ENCODE results near the gene GCGR. TPM values are rescaled to one million over a fixed set of nuclear protein-coding genes. Genes with fewer than 3 reads are reported as not detected.
A peak's percentile ranks its signal among the peaks of the same experiment; 100 is the strongest.

Gene GCGR
- polyA plus RNA-seq, 6 donors from 2014 or later: not detected

GRCh38 chr17:81807210-81807719 lies 3.3 kb downstream of the GCGR start:
- Mint-ChIP-seq H3K9me3 (no peaks in the 10 kb centered on the region), H3K4me1 (peaks cover 10 to 17% (median 12%) of the 10 kb centered on the region in 3 donors), H3K36me3 (peaks cover 0 to 9% of the 10 kb centered on the region in 2 donors), H3K4me3 (no peak overlapping the region), H3K27me3 (peaks cover 13 to 68% (median 38%) of the 10 kb centered on the region in 3 donors), H3K27ac (no peak overlapping the region)
- peak in 1 of 2 donors; percentile 21 for ATAC-seq (ENCODE audit: low read depth in 2 of 2)
- no peak for DNase-seq

GRCh38 chr17:81807839-81808238 lies 3.9 kb downstream of the GCGR start:
- Mint-ChIP-seq H3K4me3 (no peak overlapping the region), H3K9me3 (no peaks in the 10 kb centered on the region), H3K4me1 (peaks cover 5 to 12% (median 8%) of the 10 kb centered on the region in 3 donors), H3K36me3 (peaks cover 0 to 3% of the 10 kb centered on the region in 2 donors), H3K27me3 (peaks cover 10 to 62% (median 33%) of the 10 kb centered on the region in 3 donors), H3K27ac (no peak overlapping the region)
- DNase-seq (no peak), ATAC-seq (ENCODE audit: low read depth in 2 of 2) (no peak)

GRCh38 chr17:81808778-81809555 lies 5.0 kb downstream of the GCGR start:
- ATAC-seq (ENCODE audit: low read depth in 2 of 2): no peak
- peak overlapping the region in 1 of 6 donors; percentile 90 for H3K27ac Mint-ChIP-seq

GRCh38 chr17:81809556-81809998 lies 5.6 kb downstream of the GCGR start:
- Mint-ChIP-seq H3K27me3 (peaks cover 8 to 55% (median 26%) of the 10 kb centered on the region in 3 donors), H3K27ac (peak overlapping the region in 1 of 6 donors; percentile 9), H3K4me1 (peaks cover 0 to 8% (median 5%) of the 10 kb centered on the region in 3 donors), H3K36me3 (no peaks in the 10 kb centered on the region), H3K4me3 (no peak overlapping the region), H3K9me3 (no peaks in the 10 kb centered on the region)
- no peak for ATAC-seq (ENCODE audit: low read depth in 2 of 2)
- DNase-seq: no peak

More at GRCh38 chr17:81808778-81809555, 5.0 kb downstream of the GCGR start:
- Mint-ChIP-seq H3K4me1 (peaks cover 0 to 8% (median 5%) of the 10 kb centered on the region in 3 donors), H3K9me3 (no peaks in the 10 kb centered on the region), H3K4me3 (peak overlapping the region in 1 of 8 donors; percentile 12), H3K36me3 (no peaks in the 10 kb centered on the region), H3K27me3 (peaks cover 8 to 55% (median 26%) of the 10 kb centered on the region in 3 donors)
- DNase-seq: no peak

GRCh38 chr17:81810476-81810875 lies 6.5 kb downstream of the GCGR start:
- Mint-ChIP-seq H3K27ac (no peak overlapping the region), H3K36me3 (no peaks in the 10 kb centered on the region), H3K9me3 (no peaks in the 10 kb centered on the region), H3K4me1 (peaks cover 0 to 4% (median 0%) of the 10 kb centered on the region in 3 donors), H3K4me3 (no peak overlapping the region), H3K27me3 (peaks cover 8 to 48% (median 26%) of the 10 kb centered on the region in 3 donors)
- ATAC-seq (ENCODE audit: low read depth in 2 of 2): no peak
- DNase-seq: no peak

GRCh38 chr17:81810892-81811704 lies 7.1 kb downstream of the GCGR start:
- Mint-ChIP-seq H3K27ac (no peak overlapping the region), H3K9me3 (no peaks in the 10 kb centered on the region), H3K4me1 (peaks cover 0 to 4% (median 0%) of the 10 kb centered on the region in 3 donors), H3K4me3 (no peak overlapping the region), H3K36me3 (no peaks in the 10 kb centered on the region), H3K27me3 (peaks cover 10 to 47% (median 29%) of the 10 kb centered on the region in 3 donors)
- ATAC-seq (ENCODE audit: low read depth in 2 of 2) (no peak), DNase-seq (no peak)

- H3K9me3 Mint-ChIP-seq: no peaks in the 10 kb centered on the region
- ATAC-seq (ENCODE audit: low read depth in 2 of 2): no peak
- H3K27me3 Mint-ChIP-seq: peaks cover 13 to 47% (median 37%) of the 10 kb centered on the region in 3 donors
- no peaks in the 10 kb centered on the region for H3K36me3 Mint-ChIP-seq
- H3K4me1 Mint-ChIP-seq: peaks cover 0 to 4% (median 0%) of the 10 kb centered on the region in 3 donors
- no peak overlapping the region for H3K4me3 Mint-ChIP-seq
- DNase-seq: no peak
- no peak overlapping the region for H3K27ac Mint-ChIP-seq
These were observed 8.0 kb downstream of the GCGR start for GRCh38 chr17:81811705-81812570.

GRCh38 chr17:81812571-81813370 lies 8.8 kb downstream of the GCGR start:
- no peak for ATAC-seq (ENCODE audit: low read depth in 2 of 2)
- Mint-ChIP-seq H3K36me3 (no peaks in the 10 kb centered on the region), H3K4me1 (peaks cover 0 to 4% (median 0%) of the 10 kb centered on the region in 3 donors), H3K4me3 (no peak overlapping the region), H3K27me3 (peaks cover 13 to 46% (median 41%) of the 10 kb centered on the region in 3 donors), H3K9me3 (no peaks in the 10 kb centered on the region), H3K27ac (no peak overlapping the region)
- no peak for DNase-seq

- Mint-ChIP-seq H3K9me3 (no peaks in the 10 kb centered on the region), H3K27me3 (peaks cover 13 to 45% (median 43%) of the 10 kb centered on the region in 3 donors), H3K27ac (no peak overlapping the region), H3K4me3 (no peak overlapping the region), H3K4me1 (peaks cover 0 to 4% (median 0%) of the 10 kb centered on the region in 3 donors), H3K36me3 (no peaks in the 10 kb centered on the region)
- ATAC-seq (ENCODE audit: low read depth in 2 of 2): no peak
- no peak for DNase-seq
These were observed 9.4 kb downstream of the GCGR start for GRCh38 chr17:81813371-81813684.

- H3K4me1 Mint-ChIP-seq: peaks cover 0 to 2% (median 0%) of the 10 kb centered on the region in 3 donors
- no peak overlapping the region for H3K4me3 Mint-ChIP-seq
- ATAC-seq (ENCODE audit: low read depth in 2 of 2): no peak
These were observed 10.1 kb downstream of the GCGR start for GRCh38 chr17:81813861-81814683.

GRCh38 chr17:81814748-81815645 lies 11.0 kb downstream of the GCGR start:
- Mint-ChIP-seq H3K4me3 (no peak overlapping the region), H3K27ac (no peak overlapping the region)

More at GRCh38 chr17:81813861-81814683, 10.1 kb downstream of the GCGR start:
- Mint-ChIP-seq H3K9me3 (no peaks in the 10 kb centered on the region), H3K27me3 (peaks cover 10 to 39% (median 39%) of the 10 kb centered on the region in 3 donors), H3K36me3 (no peaks in the 10 kb centered on the region), H3K27ac (no peak overlapping the region)
- no peak for DNase-seq

More at GRCh38 chr17:81814748-81815645, 11.0 kb downstream of the GCGR start:
- H3K27me3 Mint-ChIP-seq: peaks cover 4 to 30% (median 29%) of the 10 kb centered on the region in 3 donors
- no peaks in the 10 kb centered on the region for H3K9me3 Mint-ChIP-seq
- no peak for ATAC-seq (ENCODE audit: low read depth in 2 of 2)
- H3K4me1 Mint-ChIP-seq: no peaks in the 10 kb centered on the region
- no peaks in the 10 kb centered on the region for H3K36me3 Mint-ChIP-seq
- DNase-seq: no peak
